Measurements from ENCODE around the gene CSRP1. TPM values are rescaled to one million over a fixed set of nuclear protein-coding genes. Genes with fewer than 3 reads are reported as not detected.

CSRP1 gene
- total and polyA plus RNA-seq, 2 of the 13 experiments (the other 11 are each of a cell fraction or from before 2014, with no cell fraction given): 17.7 to 68.9 TPM

DNA sequence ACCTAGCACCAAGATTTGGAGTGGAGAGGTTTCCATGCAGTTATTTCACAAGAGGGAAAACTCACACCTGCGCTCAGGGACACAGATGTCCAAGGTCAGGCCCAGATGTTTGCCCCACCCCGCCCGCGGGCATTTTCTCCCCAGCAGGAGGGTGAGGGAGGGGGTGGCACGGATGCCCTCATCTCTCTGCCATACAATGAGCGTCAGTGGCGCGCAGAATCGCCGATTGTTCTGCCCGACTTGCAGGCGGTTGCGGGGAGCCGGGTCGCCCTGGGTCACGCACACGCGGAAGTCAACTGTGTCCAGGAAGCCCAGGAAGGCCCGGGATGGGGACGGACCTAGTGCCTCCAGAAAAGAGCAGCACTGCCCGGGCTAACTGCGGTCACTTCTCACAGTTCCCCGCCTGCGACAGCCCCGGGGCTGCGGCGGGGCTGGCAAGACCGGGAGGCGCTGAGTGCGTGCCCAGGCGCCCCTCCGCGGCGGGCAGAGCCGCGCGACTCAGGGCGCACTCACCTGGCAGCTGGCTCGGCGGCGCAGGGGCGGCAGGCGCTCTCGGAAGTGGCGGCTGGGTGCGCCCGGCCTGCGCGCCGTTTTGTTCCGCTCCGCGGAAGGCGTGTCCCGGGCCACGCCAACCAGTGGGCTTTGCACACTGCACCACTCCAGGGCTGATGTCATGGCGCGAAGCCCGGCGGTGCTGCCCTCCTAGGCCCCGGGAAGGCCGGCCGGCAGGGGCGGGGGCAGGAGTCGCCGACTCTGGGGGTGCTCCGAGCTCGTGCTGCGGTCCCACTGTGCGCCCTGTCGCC, at the start of gene CSRP1 (continued):
- TF ChIP-seq, protein P1, sequence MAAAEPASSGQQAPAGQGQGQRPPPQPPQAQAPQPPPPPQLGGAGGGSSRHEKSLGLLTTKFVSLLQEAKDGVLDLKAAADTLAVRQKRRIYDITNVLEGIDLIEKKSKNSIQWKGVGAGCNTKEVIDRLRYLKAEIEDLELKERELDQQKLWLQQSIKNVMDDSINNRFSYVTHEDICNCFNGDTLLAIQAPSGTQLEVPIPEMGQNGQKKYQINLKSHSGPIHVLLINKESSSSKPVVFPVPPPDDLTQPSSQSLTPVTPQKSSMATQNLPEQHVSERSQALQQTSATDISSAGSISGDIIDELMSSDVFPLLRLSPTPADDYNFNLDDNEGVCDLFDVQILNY (CRISPR knock-in tag; conservative IDR thresholded peaks at IDR 0.05): 0 out of 2 replicates have a peak, but pooled peaks have one; percentile 15
- TF ChIP-seq CCAR2 (optimal IDR thresholded peaks at IDR 0.05; ENCODE audit: low read depth, low read length) (no peak), ZNF225 (CRISPR knock-in tag; IDR thresholded peaks at IDR 0.05) (no peak), NFYB (CRISPR knock-in tag; IDR thresholded peaks at IDR 0.05) (peak; percentile 53), AGO1 (IDR thresholded peaks at IDR 0.05; ENCODE audit: low read depth, low read length, poor library complexity, severe bottlenecking) (peak; percentile 37), STAG1 (CRISPR knock-in tag; IDR thresholded peaks at IDR 0.05) (peak; percentile 30), RNF2 (conservative IDR thresholded peaks at IDR 0.05; ENCODE audit: low read depth) (peak; percentile 62; the same call in 1 of the 2 replicates), ZNF501 (CRISPR knock-in tag; IDR thresholded peaks at IDR 0.05) (0 out of 2 replicates have a peak, but pooled peaks have one; percentile 60), ZXDC (CRISPR knock-in tag; IDR thresholded peaks at IDR 0.05) (peak; percentile 86; the same call in 1 of the 2 replicates), ZMYM4 (CRISPR knock-in tag; IDR thresholded peaks at IDR 0.05) (0 out of 2 replicates have a peak, but pooled peaks have one; percentile 19)
- TF ChIP-seq, protein P2, sequence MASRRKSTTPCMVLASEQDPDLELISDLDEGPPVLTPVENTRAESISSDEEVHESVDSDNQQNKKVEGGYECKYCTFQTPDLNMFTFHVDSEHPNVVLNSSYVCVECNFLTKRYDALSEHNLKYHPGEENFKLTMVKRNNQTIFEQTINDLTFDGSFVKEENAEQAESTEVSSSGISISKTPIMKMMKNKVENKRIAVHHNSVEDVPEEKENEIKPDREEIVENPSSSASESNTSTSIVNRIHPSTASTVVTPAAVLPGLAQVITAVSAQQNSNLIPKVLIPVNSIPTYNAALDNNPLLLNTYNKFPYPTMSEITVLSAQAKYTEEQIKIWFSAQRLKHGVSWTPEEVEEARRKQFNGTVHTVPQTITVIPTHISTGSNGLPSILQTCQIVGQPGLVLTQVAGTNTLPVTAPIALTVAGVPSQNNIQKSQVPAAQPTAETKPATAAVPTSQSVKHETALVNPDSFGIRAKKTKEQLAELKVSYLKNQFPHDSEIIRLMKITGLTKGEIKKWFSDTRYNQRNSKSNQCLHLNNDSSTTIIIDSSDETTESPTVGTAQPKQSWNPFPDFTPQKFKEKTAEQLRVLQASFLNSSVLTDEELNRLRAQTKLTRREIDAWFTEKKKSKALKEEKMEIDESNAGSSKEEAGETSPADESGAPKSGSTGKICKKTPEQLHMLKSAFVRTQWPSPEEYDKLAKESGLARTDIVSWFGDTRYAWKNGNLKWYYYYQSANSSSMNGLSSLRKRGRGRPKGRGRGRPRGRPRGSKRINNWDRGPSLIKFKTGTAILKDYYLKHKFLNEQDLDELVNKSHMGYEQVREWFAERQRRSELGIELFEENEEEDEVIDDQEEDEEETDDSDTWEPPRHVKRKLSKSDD (CRISPR knock-in tag; IDR thresholded peaks at IDR 0.05; ENCODE audit: low read depth): peak; percentile 45; the same call in 1 of the 2 replicates
- TF ChIP-seq, protein P3, sequence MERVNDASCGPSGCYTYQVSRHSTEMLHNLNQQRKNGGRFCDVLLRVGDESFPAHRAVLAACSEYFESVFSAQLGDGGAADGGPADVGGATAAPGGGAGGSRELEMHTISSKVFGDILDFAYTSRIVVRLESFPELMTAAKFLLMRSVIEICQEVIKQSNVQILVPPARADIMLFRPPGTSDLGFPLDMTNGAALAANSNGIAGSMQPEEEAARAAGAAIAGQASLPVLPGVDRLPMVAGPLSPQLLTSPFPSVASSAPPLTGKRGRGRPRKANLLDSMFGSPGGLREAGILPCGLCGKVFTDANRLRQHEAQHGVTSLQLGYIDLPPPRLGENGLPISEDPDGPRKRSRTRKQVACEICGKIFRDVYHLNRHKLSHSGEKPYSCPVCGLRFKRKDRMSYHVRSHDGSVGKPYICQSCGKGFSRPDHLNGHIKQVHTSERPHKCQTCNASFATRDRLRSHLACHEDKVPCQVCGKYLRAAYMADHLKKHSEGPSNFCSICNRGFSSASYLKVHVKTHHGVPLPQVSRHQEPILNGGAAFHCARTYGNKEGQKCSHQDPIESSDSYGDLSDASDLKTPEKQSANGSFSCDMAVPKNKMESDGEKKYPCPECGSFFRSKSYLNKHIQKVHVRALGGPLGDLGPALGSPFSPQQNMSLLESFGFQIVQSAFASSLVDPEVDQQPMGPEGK (CRISPR knock-in tag; IDR thresholded peaks at IDR 0.05): peak; percentile 57
